Type B pancreatic cell (in vitro differentiated cells): Measurements from ENCODE around the gene MAPK10. TPM values are rescaled to one million over a fixed set of nuclear protein-coding genes. Genes with fewer than 3 reads are reported as not detected.

Source experiments
- DNase-seq: peaks from one replicate; pipeline ENCODE4 v3.0.0; 2021; ENCODE audit warnings: mixed read lengths; ENCODE audit not compliant: unreplicated experiment; ENCODE audit errors: extremely low spot score
- H3K27ac Mint-ChIP-seq: 2 replicates; pipeline ENCODE4 v1.8.0; 2021; ENCODE audit warnings: mild to moderate bottlenecking, mixed read lengths
- H3K27me3 Mint-ChIP-seq: 2 replicates; pipeline ENCODE4 v1.8.0; 2021; ENCODE audit warnings: mixed read lengths
- H3K36me3 Mint-ChIP-seq: 2 replicates; pipeline ENCODE4 v1.8.0; 2021; ENCODE audit warnings: mixed read lengths
- H3K4me1 Mint-ChIP-seq: one replicate; pipeline ENCODE4 v1.8.0; 2021; ENCODE audit warnings: mixed read lengths; ENCODE audit not compliant: unreplicated experiment
- H3K4me3 Mint-ChIP-seq: 2 replicates; pipeline ENCODE4 v1.8.0; 2021; ENCODE audit warnings: mild to moderate bottlenecking, mixed read lengths
- H3K9me3 Mint-ChIP-seq: 2 replicates; pipeline ENCODE4 v1.8.0; 2021; ENCODE audit warnings: mixed read lengths
- CTCF ChIP-seq: fragments of 200-600 bp; sonication (generic); conservative IDR thresholded peaks from 2 replicates; pipeline ENCODE4 v1.5.0; 2021; ENCODE audit warnings: antibody characterized with exemption, mild to moderate bottlenecking
- total RNA-seq: library from RNA; stranded (reverse); gene quantifications from 2 replicates; pipeline ENCODE4 v1.2.1, GENCODE V29; 2021; ENCODE audit warnings: low replicate concordance

The MAPK10 gene
- total RNA-seq, 1 donor from 2014 or later, result 19.1 TPM

- Mint-ChIP-seq H3K4me3 (no peak overlapping the region), H3K27ac (no peak overlapping the region)
- TF ChIP-seq CTCF, result no peak
Measured at GRCh38 chr4:85994576-85994975, 365.3 kb downstream of the MAPK10 start.

DNA sequence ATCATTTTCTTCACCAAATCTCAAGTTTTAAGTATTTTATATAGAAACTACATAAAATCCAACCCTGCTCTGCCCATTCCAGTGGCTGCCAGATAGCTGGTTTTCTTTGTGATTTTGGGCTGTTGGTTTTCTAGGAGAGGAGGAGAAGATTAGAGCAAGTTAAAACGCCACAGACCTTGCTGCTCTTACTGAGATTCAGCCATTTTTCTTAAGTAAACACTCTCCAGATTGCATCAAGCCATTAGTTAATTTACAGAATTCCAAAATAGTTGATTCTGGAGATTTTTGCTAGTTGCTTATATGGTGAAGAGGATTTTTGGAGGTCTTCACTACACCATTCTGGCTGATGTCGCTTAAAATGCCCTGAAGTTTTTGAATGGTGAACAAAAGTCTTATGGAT lies 366.2 kb downstream of the MAPK10 start:
- no peak overlapping the region for H3K4me3 Mint-ChIP-seq
- no peak for TF ChIP-seq CTCF
- peaks cover 4% of the 10 kb centered on the region for H3K36me3 Mint-ChIP-seq
- no peaks in the 10 kb centered on the region for H3K4me1 Mint-ChIP-seq
- DNase-seq, result no peak
- no peak overlapping the region for H3K27ac Mint-ChIP-seq
- H3K27me3 Mint-ChIP-seq, result no peaks in the 10 kb centered on the region
- H3K9me3 Mint-ChIP-seq, result no peaks in the 10 kb centered on the region

More at GRCh38 chr4:85994576-85994975, 365.3 kb downstream of the MAPK10 start:
- no peak for DNase-seq
- no peaks in the 10 kb centered on the region for H3K27me3 Mint-ChIP-seq
- peaks cover 4% of the 10 kb centered on the region for H3K36me3 Mint-ChIP-seq
- no peaks in the 10 kb centered on the region for H3K4me1 Mint-ChIP-seq
- H3K9me3 Mint-ChIP-seq, result no peaks in the 10 kb centered on the region

DNA sequence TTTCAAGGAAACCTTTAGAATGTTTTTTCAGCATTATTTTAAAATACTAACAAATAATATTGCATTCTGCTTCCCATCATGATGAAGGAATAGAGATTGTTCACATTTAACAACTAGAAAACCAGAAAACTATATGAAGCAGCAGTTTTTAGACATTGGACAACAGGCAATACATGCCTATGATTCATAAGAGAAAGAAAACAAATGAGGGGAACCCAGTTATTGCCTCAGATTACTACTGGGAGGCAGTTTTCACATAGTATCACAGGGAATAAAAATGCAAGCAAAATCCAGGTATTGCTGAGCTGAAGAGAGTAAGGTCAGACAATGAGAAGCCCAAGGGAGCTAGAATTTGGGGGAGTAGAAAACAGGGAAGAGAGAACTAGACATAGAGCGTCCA lies 373.6 kb downstream of the MAPK10 start:
- H3K4me3 Mint-ChIP-seq, result no peak overlapping the region
- no peaks in the 10 kb centered on the region for H3K27me3 Mint-ChIP-seq
- no peak for TF ChIP-seq CTCF
- no peak for DNase-seq
- H3K9me3 Mint-ChIP-seq, result no peaks in the 10 kb centered on the region
- no peak overlapping the region for H3K27ac Mint-ChIP-seq
- peaks cover 5% of the 10 kb centered on the region for H3K4me1 Mint-ChIP-seq
- H3K36me3 Mint-ChIP-seq, result no peaks in the 10 kb centered on the region

GRCh38 chr4:85979276-85979675 lies 380.6 kb downstream of the MAPK10 start:
- peaks cover 5% of the 10 kb centered on the region for H3K4me1 Mint-ChIP-seq
- DNase-seq, result no peak
- H3K27me3 Mint-ChIP-seq, result no peaks in the 10 kb centered on the region
- H3K27ac Mint-ChIP-seq, result no peak overlapping the region
- no peaks in the 10 kb centered on the region for H3K36me3 Mint-ChIP-seq
- no peak for TF ChIP-seq CTCF
- H3K4me3 Mint-ChIP-seq, result no peak overlapping the region
- no peaks in the 10 kb centered on the region for H3K9me3 Mint-ChIP-seq

- no peak for DNase-seq
- Mint-ChIP-seq H3K27me3 (no peaks in the 10 kb centered on the region), H3K27ac (no peak overlapping the region), H3K4me1 (peaks cover 9% of the 10 kb centered on the region), H3K9me3 (no peaks in the 10 kb centered on the region), H3K4me3 (no peak overlapping the region), H3K36me3 (no peaks in the 10 kb centered on the region)
- no peak for TF ChIP-seq CTCF
Measured at GRCh38 chr4:85970535-85970934, 389.3 kb downstream of the MAPK10 start.
